Hepatocyte (in vitro differentiated cells): ENCODE results near the gene ORC1. TPM values are rescaled to one million over a fixed set of nuclear protein-coding genes. Genes with fewer than 3 reads are reported as not detected.

Source experiments
- DNase-seq: peaks from one replicate; pipeline ENCODE4 v3.0.0-alpha.2; 2016; ENCODE audit warnings: low spot score
- H2AFZ ChIP-seq: fragments of 200-600 bp; sonication (generic); 2 replicates; pipeline ENCODE4 v1.6.0; 2016; ENCODE audit warnings: antibody characterized with exemption, mild to moderate bottlenecking
- H3K27ac ChIP-seq: fragments of 200-600 bp; sonication (generic); 2 replicates; pipeline ENCODE4 v1.5.1; 2016; ENCODE audit warnings: mild to moderate bottlenecking
- H3K27me3 ChIP-seq: fragments of 200-600 bp; sonication (generic); 2 replicates; pipeline ENCODE4 v1.6.1; 2016
- H3K36me3 ChIP-seq: fragments of 200-600 bp; sonication (generic); replicated peaks from 2 replicates; pipeline ENCODE4 v1.5.1; 2016; ENCODE audit warnings: low read depth; ENCODE audit not compliant: insufficient read depth
- H3K4me1 ChIP-seq: fragments of 200-600 bp; sonication (generic); 2 replicates; pipeline ENCODE4 v1.5.1; 2016; ENCODE audit warnings: mild to moderate bottlenecking, moderate library complexity; ENCODE audit not compliant: insufficient read depth
- H3K4me2 ChIP-seq: fragments of 200-600 bp; sonication (generic); 2 replicates; pipeline ENCODE4 v1.6.0; 2016
- H3K4me3 ChIP-seq: fragments of 200-600 bp; sonication (generic); 2 replicates; pipeline ENCODE4 v1.5.1; 2016; ENCODE audit warnings: mild to moderate bottlenecking
- H3K79me2 ChIP-seq: fragments of 200-600 bp; sonication (generic); 2 replicates; pipeline ENCODE4 v1.6.0; 2017; ENCODE audit warnings: mild to moderate bottlenecking
- H3K9me2 ChIP-seq: fragments of 200-600 bp; sonication (generic); replicated peaks from 2 replicates; pipeline ENCODE4 v1.6.0; 2017; ENCODE audit warnings: mild to moderate bottlenecking; ENCODE audit not compliant: insufficient read depth
- H3K9me3 ChIP-seq: fragments of 200-600 bp; sonication (generic); 2 replicates; pipeline ENCODE4 v1.5.1; 2016; ENCODE audit warnings: low read depth, mild to moderate bottlenecking
- H4K20me1 ChIP-seq: fragments of 200-600 bp; sonication (generic); 2 replicates; pipeline ENCODE4 v1.6.0; 2016; ENCODE audit warnings: mild to moderate bottlenecking; ENCODE audit not compliant: insufficient read depth, poor library complexity, severe bottlenecking
- EZH2 ChIP-seq: fragments of 200-600 bp; sonication (generic); IDR thresholded peaks from 2 replicates; pipeline ENCODE4 v1.6.1; 2016; ENCODE audit warnings: antibody characterized with exemption, mild to moderate bottlenecking, borderline replicate concordance
- EZH2phosphoT487 ChIP-seq: fragments of 200-600 bp; sonication (generic); IDR thresholded peaks from one replicate; pipeline ENCODE4 v1.6.1; 2018; ENCODE audit warnings: antibody characterized with exemption, mild to moderate bottlenecking, low read depth, moderate library complexity; ENCODE audit not compliant: unreplicated experiment, severe bottlenecking
- WGBS: methylation state at CpG from one replicate; pipeline ENCODE4 v1.1.6; 2016; ENCODE audit warnings: low lambda C conversion rate; ENCODE audit errors: missing lambda C conversion rate; 5-methylcytosine and 5-hydroxymethylcytosine counted together
- polyA plus RNA-seq: library from polyadenylated mRNA; unstranded; fragments of >200 nt; fragmentation: Nextera tagmentation; extraction: Ambion mirVana; gene quantifications from 2 replicates; pipeline ENCODE4 v1.2.1, GENCODE V29; 2016
- total RNA-seq: library from RNA; depleted of rRNA; stranded (reverse); fragments of >200 nt; gene quantifications from 2 replicates; pipeline ENCODE4 v1.2.3, GENCODE V29; 2014
- TF ChIP-seq, protein P1 (sequence below): fragments of 200-600 bp; sonication (generic); IDR thresholded peaks from 2 replicates; pipeline ENCODE4 v1.5.1; 2016; ENCODE audit warnings: antibody characterized with exemption, mild to moderate bottlenecking; ENCODE audit not compliant: poor library complexity

ORC1 gene
- total and polyA plus RNA-seq, 2 experiments from 2014 or later, result 1.3 to 2.6 TPM

DNA sequence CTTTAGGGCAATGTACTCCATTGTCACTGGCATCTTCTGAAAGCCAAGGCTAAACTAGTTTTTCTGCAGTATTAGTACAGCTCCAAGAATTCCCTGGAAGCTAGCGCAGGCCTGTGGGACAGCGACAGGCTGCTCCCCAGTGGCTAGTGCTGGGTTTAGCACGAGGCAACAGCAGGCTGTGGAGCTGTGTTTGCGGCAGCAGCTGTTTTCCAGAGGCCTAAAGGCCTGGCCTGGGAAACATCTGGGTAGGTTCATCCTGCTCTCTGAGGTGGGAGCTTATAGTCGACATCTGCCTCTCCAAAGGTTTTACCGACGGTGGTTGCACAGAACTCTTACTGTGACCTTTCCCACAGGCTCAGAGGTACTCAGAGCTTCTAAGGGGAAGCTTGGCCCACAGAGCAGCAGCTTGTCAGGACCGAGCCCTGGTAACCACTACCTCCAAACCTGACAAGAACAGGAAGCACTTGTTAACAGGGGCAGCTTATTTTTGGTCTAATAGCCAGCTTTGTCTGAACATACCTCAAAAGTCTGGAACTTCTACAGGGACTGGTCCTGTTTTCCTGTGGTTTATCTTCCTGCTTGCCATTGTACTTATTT is 55.4 kb downstream of the ORC1 start:
- 46% methylated on average over 8 of the region's 8 CpGs for WGBS
- Histone ChIP-seq H4K20me1 (no peaks in the 10 kb centered on the region), H2AFZ (no peak overlapping the region)

DNA sequence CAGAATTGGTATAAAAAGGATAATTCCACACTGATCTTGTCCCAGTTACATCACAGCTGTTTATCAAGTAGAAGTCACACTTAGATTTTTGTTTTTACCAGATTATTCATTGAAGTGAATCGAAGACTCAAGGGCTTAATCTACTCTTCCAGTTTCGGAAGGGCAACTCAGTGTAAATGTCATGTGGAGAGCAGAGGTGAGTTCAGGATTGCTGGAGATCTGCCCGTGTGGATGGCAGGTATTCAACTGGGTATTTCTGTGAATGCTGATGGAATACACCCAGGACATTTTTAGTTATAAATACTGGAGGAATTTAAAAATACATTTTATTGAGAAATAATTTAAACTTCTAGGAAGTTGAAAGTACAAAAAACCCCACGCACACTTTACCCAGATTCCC is 57.6 kb downstream of the ORC1 start:
- H3K4me2 ChIP-seq, result no peak overlapping the region
- no peak overlapping the region for H3K27ac ChIP-seq
- H3K4me3 ChIP-seq, result no peak overlapping the region
- H3K36me3 ChIP-seq, result no peaks in the 10 kb centered on the region
- H3K9me2 ChIP-seq, result no peaks in the 10 kb centered on the region
- H3K27me3 ChIP-seq, result no peaks in the 10 kb centered on the region
- 95% methylated on average over 4 of the region's 4 CpGs for WGBS
- no peaks in the 10 kb centered on the region for H4K20me1 ChIP-seq
- H3K9me3 ChIP-seq, result no peaks in the 10 kb centered on the region
- no peaks in the 10 kb centered on the region for H3K4me1 ChIP-seq
- DNase-seq, result no peak
- TF ChIP-seq, protein P1, sequence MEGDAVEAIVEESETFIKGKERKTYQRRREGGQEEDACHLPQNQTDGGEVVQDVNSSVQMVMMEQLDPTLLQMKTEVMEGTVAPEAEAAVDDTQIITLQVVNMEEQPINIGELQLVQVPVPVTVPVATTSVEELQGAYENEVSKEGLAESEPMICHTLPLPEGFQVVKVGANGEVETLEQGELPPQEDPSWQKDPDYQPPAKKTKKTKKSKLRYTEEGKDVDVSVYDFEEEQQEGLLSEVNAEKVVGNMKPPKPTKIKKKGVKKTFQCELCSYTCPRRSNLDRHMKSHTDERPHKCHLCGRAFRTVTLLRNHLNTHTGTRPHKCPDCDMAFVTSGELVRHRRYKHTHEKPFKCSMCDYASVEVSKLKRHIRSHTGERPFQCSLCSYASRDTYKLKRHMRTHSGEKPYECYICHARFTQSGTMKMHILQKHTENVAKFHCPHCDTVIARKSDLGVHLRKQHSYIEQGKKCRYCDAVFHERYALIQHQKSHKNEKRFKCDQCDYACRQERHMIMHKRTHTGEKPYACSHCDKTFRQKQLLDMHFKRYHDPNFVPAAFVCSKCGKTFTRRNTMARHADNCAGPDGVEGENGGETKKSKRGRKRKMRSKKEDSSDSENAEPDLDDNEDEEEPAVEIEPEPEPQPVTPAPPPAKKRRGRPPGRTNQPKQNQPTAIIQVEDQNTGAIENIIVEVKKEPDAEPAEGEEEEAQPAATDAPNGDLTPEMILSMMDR, result no peak
- TF ChIP-seq EZH2, result no peak
- TF ChIP-seq EZH2phosphoT487, result no peak
- no peaks in the 10 kb centered on the region for H3K79me2 ChIP-seq
- H2AFZ ChIP-seq, result no peak overlapping the region

More for the DNA sequence above, 55.4 kb downstream of the ORC1 start:
- Histone ChIP-seq H3K9me2 (no peaks in the 10 kb centered on the region), H3K27ac (no peak overlapping the region), H3K4me2 (no peak overlapping the region), H3K36me3 (no peaks in the 10 kb centered on the region), H3K79me2 (no peaks in the 10 kb centered on the region), H3K9me3 (no peaks in the 10 kb centered on the region), H3K27me3 (no peaks in the 10 kb centered on the region), H3K4me1 (no peaks in the 10 kb centered on the region), H3K4me3 (no peak overlapping the region)
- peak; percentile 62 for DNase-seq
- TF ChIP-seq, protein P1, result peak; percentile 48
- no peak for TF ChIP-seq EZH2phosphoT487

DNA sequence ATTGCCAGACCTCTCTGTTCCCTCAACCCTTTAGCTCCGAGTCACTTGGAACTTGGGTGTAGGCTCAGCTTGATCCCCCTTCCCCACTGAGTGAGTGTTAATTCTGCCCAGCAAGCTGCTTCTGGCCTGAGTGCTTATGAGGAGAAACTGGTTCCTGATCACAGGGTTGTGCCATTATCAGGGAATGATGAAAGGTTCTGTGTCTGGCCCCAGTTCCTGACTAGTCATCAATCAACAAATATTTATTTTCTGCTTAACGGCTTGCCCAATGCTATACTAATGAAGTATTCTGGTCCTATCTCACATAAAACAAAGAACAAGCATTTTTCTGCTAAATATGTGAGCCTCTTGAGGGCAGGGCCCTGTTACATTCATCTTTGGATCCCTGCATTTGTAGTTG is 59.0 kb downstream of the ORC1 start:
- no peaks in the 10 kb centered on the region for H3K79me2 ChIP-seq
- DNase-seq, result no peak
- H3K9me2 ChIP-seq, result no peaks in the 10 kb centered on the region
- no peaks in the 10 kb centered on the region for H3K36me3 ChIP-seq
- no peaks in the 10 kb centered on the region for H4K20me1 ChIP-seq
- no peak overlapping the region for H3K4me2 ChIP-seq
- H3K27me3 ChIP-seq, result no peaks in the 10 kb centered on the region
- WGBS, result 53% methylated on average over 2 of the region's 2 CpGs
- H3K27ac ChIP-seq, result no peak overlapping the region
- no peak overlapping the region for H2AFZ ChIP-seq
- TF ChIP-seq, protein P1, result no peak
- TF ChIP-seq EZH2 (no peak), EZH2phosphoT487 (no peak)
- no peaks in the 10 kb centered on the region for H3K9me3 ChIP-seq
- H3K4me3 ChIP-seq, result no peak overlapping the region
- no peaks in the 10 kb centered on the region for H3K4me1 ChIP-seq

DNA sequence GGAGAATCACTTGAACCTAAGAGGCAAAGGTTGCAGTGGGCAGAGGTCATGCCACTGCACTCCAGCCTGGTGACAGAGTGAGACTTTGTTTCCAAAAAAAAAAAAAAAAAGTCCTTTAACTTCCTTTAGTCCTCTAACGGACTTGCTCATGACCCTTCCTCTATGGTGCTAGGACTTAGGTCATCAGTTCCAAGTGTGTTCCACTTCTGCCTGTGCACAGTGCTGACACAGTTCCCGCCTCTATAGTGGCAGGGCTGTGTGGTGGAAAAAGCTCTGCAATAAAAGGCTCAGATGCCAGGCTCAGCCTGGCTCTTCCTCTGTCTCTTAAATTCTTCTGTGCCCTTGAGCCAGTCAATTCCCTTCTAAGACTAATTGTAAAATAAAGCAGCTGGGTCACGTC is 60.2 kb downstream of the ORC1 start:
- no peaks in the 10 kb centered on the region for H4K20me1 ChIP-seq
- TF ChIP-seq EZH2phosphoT487 (no peak), EZH2 (no peak)
- TF ChIP-seq, protein P1, result no peak
- H3K9me2 ChIP-seq, result no peaks in the 10 kb centered on the region
- H3K27ac ChIP-seq, result no peak overlapping the region
- 90% methylated on average over 3 of the region's 3 CpGs for WGBS
- no peak overlapping the region for H3K4me3 ChIP-seq
- H3K9me3 ChIP-seq, result no peaks in the 10 kb centered on the region
- no peak overlapping the region for H2AFZ ChIP-seq
- no peaks in the 10 kb centered on the region for H3K4me1 ChIP-seq
- H3K27me3 ChIP-seq, result no peaks in the 10 kb centered on the region
- no peaks in the 10 kb centered on the region for H3K36me3 ChIP-seq
- H3K79me2 ChIP-seq, result no peaks in the 10 kb centered on the region
- H3K4me2 ChIP-seq, result no peak overlapping the region
- DNase-seq, result no peak
